CD4-positive, alpha-beta T cell (primary cell): ENCODE results near the gene RTRAF. TPM values are rescaled to one million over a fixed set of nuclear protein-coding genes. Genes with fewer than 3 reads are reported as not detected.

Experiments
- ATAC-seq: fragments of 200-7000 bp; cut with Tn5 transposase; one replicate; pipeline ENCODE4 v1.10.0; 2022; ENCODE audit warnings: mild to moderate bottlenecking; ENCODE audit not compliant: poor library complexity
- CTCF ChIA-PET: fragments of 350-600 bp; sonication (Branson Sonifier 250); formaldehyde crosslinking; loops from one replicate; lab custom pipeline; 2021; ENCODE audit warnings: antibody characterized with exemption, inconsistent platforms; lab: Charles Lee
- POLR2A ChIA-PET: fragments of 350-600 bp; sonication (Branson Sonifier 250); formaldehyde crosslinking; loops from one replicate; lab custom pipeline; 2021; ENCODE audit warnings: antibody characterized with exemption, inconsistent platforms; lab: Charles Lee
- DNase-seq, 14 experiments: peaks; one replicate each; pipeline ENCODE4 v3.0.0-alpha.2; 2013 to 2020; ENCODE audit warnings: mixed read lengths in 2 of 14
- H3K27ac ChIP-seq, 2 donors: one replicate each; pipeline versions ENCODE4 v1.5.1 to v1.7.0; 2013; ENCODE audit warnings: low read length in 2 of 2, low read depth in 1 of 2, mild to moderate bottlenecking in 1 of 2
- H3K27me3 ChIP-seq, 2 experiments: 1 replicate in 1 of 2; 2 replicates in 1 of 2; pipeline versions ENCODE4 v1.6.1 to v1.7.0; 2013; ENCODE audit warnings: low read length in 2 of 2, control low read depth in 1 of 2, mild to moderate bottlenecking in 1 of 2, moderate library complexity in 1 of 2; ENCODE audit not compliant: insufficient read depth in 2 of 2, control insufficient read depth in 1 of 2
- H3K36me3 ChIP-seq: one replicate; pipeline ENCODE4 v1.6.1; 2013; ENCODE audit warnings: low read length, control low read depth; ENCODE audit not compliant: insufficient read depth
- H3K4me1 ChIP-seq: one replicate; pipeline ENCODE4 v1.6.1; 2013; ENCODE audit warnings: low read length, control low read depth; ENCODE audit not compliant: insufficient read depth
- H3K4me3 ChIP-seq: one replicate; pipeline ENCODE4 v1.5.1; 2013; ENCODE audit warnings: mild to moderate bottlenecking, low read length, moderate library complexity
- H3K9me3 ChIP-seq, 2 experiments: 1 replicate in 1 of 2; 2 replicates in 1 of 2; pipeline versions ENCODE4 v1.6.1 to v1.7.0; 2013; ENCODE audit warnings: low read length in 2 of 2, mild to moderate bottlenecking in 2 of 2, control low read depth in 1 of 2, moderate library complexity in 1 of 2; ENCODE audit not compliant: control insufficient read depth in 1 of 2, insufficient read depth in 1 of 2
- H3K27ac Mint-ChIP-seq: one replicate; pipeline ENCODE4 v1.8.0; 2020; ENCODE audit warnings: mixed read lengths
- H3K27me3 Mint-ChIP-seq: one replicate; pipeline ENCODE4 v1.8.0; 2021; ENCODE audit warnings: mixed read lengths
- H3K36me3 Mint-ChIP-seq: one replicate; pipeline ENCODE4 v1.8.0; 2021; ENCODE audit warnings: low read depth, mixed read lengths
- H3K4me1 Mint-ChIP-seq: one replicate; pipeline ENCODE4 v1.8.0; 2021; ENCODE audit warnings: low read depth, mixed read lengths
- H3K4me3 Mint-ChIP-seq: one replicate; pipeline ENCODE4 v1.8.0; 2020; ENCODE audit warnings: mild to moderate bottlenecking, mixed read lengths
- H3K9me3 Mint-ChIP-seq: one replicate; pipeline ENCODE4 v1.8.0; 2020; ENCODE audit warnings: mixed read lengths
- CTCF ChIP-seq: fragments of 200-600 bp; IDR thresholded peaks from one replicate; pipeline ENCODE4 v1.8.0; 2022; ENCODE audit warnings: antibody characterized with exemption, mild to moderate bottlenecking
- intact Hi-C, 2 experiments: fragments of 100-400 bp; cut with DNase I in 1 of 2; cut with micrococcal nuclease in 1 of 2; formaldehyde crosslinking; loops; one replicate each; pipeline versions ENCODE4 v1.15.1 to v1.9.0; 2023 to 2025; cut with DNase I, micrococcal nuclease
- total RNA-seq, 174 experiments: library from RNA in 2 of 174; stranded (reverse) in 2 of 174; gene quantifications; one replicate each; pipeline ENCODE4 v1.2.3 and lab custom pipeline; 2021 to 2026

The RTRAF gene
- total RNA-seq, 2 experiments from 2014 or later = 155 to 157 TPM

- H3K36me3 ChIP-seq = no peaks in the 10 kb centered on the region
- no peaks in the 10 kb centered on the region for H3K9me3 Mint-ChIP-seq
- TF ChIP-seq CTCF = no peak
- ATAC-seq = no peak
- H3K36me3 Mint-ChIP-seq = no peaks in the 10 kb centered on the region
- H3K4me1 ChIP-seq = no peaks in the 10 kb centered on the region
- ChIA-PET CTCF (no interaction called here), POLR2A (no interaction called here)
- peaks cover 4% of the 10 kb centered on the region for H3K27me3 Mint-ChIP-seq
- no peak for DNase-seq
- no peaks in the 10 kb centered on the region for H3K27me3 ChIP-seq
- H3K9me3 ChIP-seq = no peaks in the 10 kb centered on the region
- no peak overlapping the region for H3K27ac ChIP-seq
- intact Hi-C loops = no loop called here
- H3K4me3 ChIP-seq = no peak overlapping the region
- no peaks in the 10 kb centered on the region for H3K4me1 Mint-ChIP-seq
- no peak overlapping the region for H3K27ac Mint-ChIP-seq
- H3K4me3 Mint-ChIP-seq = no peak overlapping the region
Measured at GRCh38 chr14:52032204-52032801, 43.0 kb downstream of the RTRAF start.

GRCh38 chr14:52033101-52033642 is 43.8 kb downstream of the RTRAF start:
- H3K27ac Mint-ChIP-seq = no peak overlapping the region
- no peak for TF ChIP-seq CTCF
- ChIA-PET POLR2A (no interaction called here), CTCF (no interaction called here)
- Histone ChIP-seq H3K27ac (no peak overlapping the region), H3K27me3 (no peaks in the 10 kb centered on the region), H3K36me3 (no peaks in the 10 kb centered on the region), H3K4me1 (no peaks in the 10 kb centered on the region), H3K4me3 (no peak overlapping the region), H3K9me3 (no peaks in the 10 kb centered on the region)
- ATAC-seq (no peak), DNase-seq (no peak)
- no peak overlapping the region for H3K4me3 Mint-ChIP-seq
- no peaks in the 10 kb centered on the region for H3K36me3 Mint-ChIP-seq
- no peaks in the 10 kb centered on the region for H3K4me1 Mint-ChIP-seq
- intact Hi-C loops = no loop called here
- no peaks in the 10 kb centered on the region for H3K9me3 Mint-ChIP-seq
- peaks cover 6% of the 10 kb centered on the region for H3K27me3 Mint-ChIP-seq

DNA sequence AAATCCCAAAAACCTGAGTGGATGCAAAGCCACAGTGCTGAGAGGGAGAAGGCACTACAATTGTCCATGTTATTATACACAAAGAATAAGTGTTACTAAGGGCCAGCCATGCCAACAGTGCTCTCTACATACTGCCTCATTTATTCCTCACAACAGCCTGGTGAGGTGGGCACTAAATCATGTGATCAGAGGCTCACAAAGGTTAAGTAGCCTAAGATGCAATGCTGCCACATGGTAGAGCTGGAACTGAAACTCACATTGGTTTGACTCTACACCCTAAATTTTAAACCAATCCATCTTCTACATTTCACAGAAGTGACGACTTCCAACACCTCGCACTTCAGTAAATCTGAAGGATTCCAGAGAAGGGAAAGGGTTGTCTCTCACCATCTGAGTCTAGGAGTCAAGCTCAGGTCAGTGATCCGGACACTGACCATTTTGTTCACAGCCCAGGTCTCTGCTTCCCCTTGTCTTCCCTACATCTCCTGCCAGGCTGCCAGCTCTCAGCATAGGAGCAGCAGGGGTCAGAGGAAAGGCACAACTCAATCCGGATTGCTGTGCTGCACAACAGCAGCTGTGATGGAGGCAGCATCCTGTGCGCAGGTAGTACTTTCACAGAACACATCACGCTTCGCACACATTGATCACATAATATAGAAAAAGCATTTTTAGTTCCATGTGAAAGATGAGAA is 49.9 kb downstream of the RTRAF start:
- intact Hi-C loops = no loop called here
- H3K27me3 Mint-ChIP-seq = peaks cover 10% of the 10 kb centered on the region
- CTCF ChIA-PET = no interaction called here
- H3K36me3 ChIP-seq = no peaks in the 10 kb centered on the region
- H3K4me3 ChIP-seq = no peak overlapping the region
- no peaks in the 10 kb centered on the region for H3K36me3 Mint-ChIP-seq
- DNase-seq (no peak), ATAC-seq (no peak)
- no peaks in the 10 kb centered on the region for H3K4me1 ChIP-seq
- H3K4me1 Mint-ChIP-seq = no peaks in the 10 kb centered on the region
- POLR2A ChIA-PET = no interaction called here
- H3K4me3 Mint-ChIP-seq = no peak overlapping the region
- no peaks in the 10 kb centered on the region for H3K9me3 ChIP-seq
- no peak overlapping the region for H3K27ac Mint-ChIP-seq
- no peaks in the 10 kb centered on the region for H3K27me3 ChIP-seq
- TF ChIP-seq CTCF = no peak
- no peak overlapping the region for H3K27ac ChIP-seq
- no peaks in the 10 kb centered on the region for H3K9me3 Mint-ChIP-seq
